Lung (tissue), 10 donors: ENCODE measurements around the gene OPN1MW. TPM values are rescaled to one million over a fixed set of nuclear protein-coding genes. Genes with fewer than 3 reads are reported as not detected.
"Not testable (repeated sequence)": the region's sequence is repeated elsewhere in the genome, so short reads cannot be mapped to it uniquely, and the experiment has no call there.

ENCODE experiments used
- ATAC-seq: fragments of 200-7000 bp; cut with Tn5 transposase; one replicate; pipeline ENCODE4 v1.9.1; 2020; ENCODE audit warnings: moderate number of reproducible peaks; ENCODE audit not compliant: insufficient read depth, low FRiP score
- DNase-seq, 3 donors: peaks; one replicate each; pipeline ENCODE4 v3.0.0-alpha.2; 2013 to 2017
- H3K27ac ChIP-seq, 2 donors: one replicate each; pipeline ENCODE4 v1.5.1; 2013; ENCODE audit warnings: mild to moderate bottlenecking in 2 of 2, moderate library complexity in 2 of 2, control low read depth in 1 of 2, inconsistent platforms in 1 of 2, low read depth in 1 of 2, low read length in 1 of 2
- H3K27me3 ChIP-seq, 3 donors: one replicate each; pipeline ENCODE4 v1.5.1; 2013; ENCODE audit warnings: low read length in 2 of 3; ENCODE audit not compliant: control insufficient read depth in 3 of 3, insufficient read depth in 3 of 3
- H3K36me3 ChIP-seq, 4 donors: one replicate each; pipeline ENCODE4 v1.5.1; 2013; ENCODE audit warnings: low read length in 4 of 4, mild to moderate bottlenecking in 1 of 4, moderate library complexity in 1 of 4; ENCODE audit not compliant: control insufficient read depth in 4 of 4, insufficient read depth in 4 of 4
- H3K4me1 ChIP-seq, 5 donors: one replicate each; pipeline ENCODE4 v1.5.1; 2013; ENCODE audit warnings: low read length in 5 of 5, mild to moderate bottlenecking in 2 of 5, moderate library complexity in 1 of 5; ENCODE audit not compliant: control insufficient read depth in 5 of 5, insufficient read depth in 5 of 5
- H3K4me3 ChIP-seq: one replicate; pipeline ENCODE4 v1.5.1; 2013; ENCODE audit warnings: mild to moderate bottlenecking, control low read depth, moderate library complexity
- H3K9ac ChIP-seq, 2 donors: one replicate each; pipeline ENCODE4 v1.5.1; 2013; ENCODE audit warnings: low read length in 2 of 2, control low read depth in 1 of 2; ENCODE audit not compliant: insufficient read depth in 1 of 2
- H3K9me3 ChIP-seq, 4 donors: one replicate each; pipeline ENCODE4 v1.5.1; 2013; ENCODE audit warnings: low read length in 3 of 4, mild to moderate bottlenecking in 1 of 4, moderate library complexity in 1 of 4; ENCODE audit not compliant: control insufficient read depth in 4 of 4, insufficient read depth in 3 of 4
- WGBS, 2 donors: extraction: QIAGEN DNeasy Blood & Tissue Kit; methylation state at CpG; one replicate each; pipeline ENCODE4 v1.1.7; 2013; 5-methylcytosine and 5-hydroxymethylcytosine counted together
- polyA plus RNA-seq, 2 donors: library from polyadenylated mRNA; stranded (reverse); fragments of 200-250 nt; gene quantifications; one replicate each; pipeline ENCODE4 v1.2.1, GENCODE V29; 2013
- total RNA-seq, 2 donors: library from RNA; depleted of rRNA in 1 of 2; stranded (reverse); fragments of >200 nt in 1 of 2; gene quantifications; one replicate each; pipeline ENCODE4 v1.2.1, GENCODE V29; 2014 to 2021
- donor health status: Bipolar disorder and iron deficiency.
- donor health status: healthy.
- donor health status: DM: yes; HTN: yes; CAD: no.

Gene OPN1MW
- total and polyA plus RNA-seq, 4 donors, result not detected

GRCh38 chrX:154168384-154168783 is 14.0 kb upstream of the OPN1MW start:
- H3K27ac ChIP-seq, ATAC-seq: not testable (repeated sequence)
- no CpG with 5 or more reads among the region's 13 CpGs for WGBS, 2 donors

DNA sequence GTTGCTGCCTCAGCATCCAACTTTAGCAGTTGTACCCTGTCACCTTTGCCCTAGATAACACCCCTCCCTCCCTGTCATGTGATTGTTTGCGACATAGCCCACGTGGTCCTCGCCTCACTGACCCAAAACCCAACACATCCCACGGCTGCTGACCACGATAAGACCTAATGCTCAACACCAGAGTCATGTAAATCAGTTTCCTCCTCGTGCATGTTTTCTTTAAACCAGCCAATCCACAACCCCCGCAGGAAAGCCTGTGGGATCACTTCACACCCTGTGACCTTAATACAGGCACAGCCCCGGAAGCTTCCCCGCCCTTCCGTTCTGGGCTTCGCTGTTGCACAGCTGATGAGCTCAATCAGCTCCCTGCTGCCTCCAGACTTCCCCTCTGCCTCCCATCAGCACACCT is 9.9 kb upstream of the OPN1MW start:
- WGBS, 2 donors, result no CpG with 5 or more reads among the region's 11 CpGs
- H3K9ac ChIP-seq, H3K4me1 ChIP-seq, H3K4me3 ChIP-seq, DNase-seq, H3K9me3 ChIP-seq, H3K27me3 ChIP-seq, H3K27ac ChIP-seq, H3K36me3 ChIP-seq: not testable (repeated sequence)
- ATAC-seq, result peak; percentile 68

More at GRCh38 chrX:154168384-154168783, 14.0 kb upstream of the OPN1MW start:
- not testable (repeated sequence) for DNase-seq, H3K4me3 ChIP-seq, H3K9ac ChIP-seq, H3K9me3 ChIP-seq, H3K4me1 ChIP-seq, H3K36me3 ChIP-seq, H3K27me3 ChIP-seq

GRCh38 chrX:154174356-154174755 is 8.0 kb upstream of the OPN1MW start:
- H3K4me1 ChIP-seq, H3K4me3 ChIP-seq, H3K27ac ChIP-seq, H3K36me3 ChIP-seq, ATAC-seq, H3K9ac ChIP-seq, H3K9me3 ChIP-seq, DNase-seq, H3K27me3 ChIP-seq: not testable (repeated sequence)
- no CpG with 5 or more reads among the region's 10 CpGs for WGBS, 2 donors

DNA sequence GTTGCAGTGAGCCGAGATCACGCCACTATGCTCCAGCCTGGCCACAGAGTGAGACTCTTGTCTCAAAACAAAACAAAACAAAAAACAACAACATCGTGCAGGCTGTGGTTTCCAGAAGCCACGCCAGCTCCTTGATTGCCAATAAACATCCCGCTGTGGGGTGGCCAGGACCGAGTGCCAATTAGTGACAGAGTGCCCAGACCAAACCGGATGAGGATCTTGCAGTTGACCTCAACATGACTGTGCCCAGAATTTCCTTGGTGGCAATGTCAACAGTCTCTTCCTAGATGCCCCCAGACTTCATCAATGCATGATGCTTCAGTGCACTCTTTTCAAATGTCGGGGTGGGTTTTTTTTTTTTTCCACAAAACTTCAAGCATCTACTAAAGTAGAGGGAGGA is 1.4 kb downstream of the OPN1MW start:
- not testable (repeated sequence) for H3K27ac ChIP-seq, ATAC-seq, H3K4me3 ChIP-seq, H3K27me3 ChIP-seq, DNase-seq, H3K9ac ChIP-seq, H3K36me3 ChIP-seq, H3K4me1 ChIP-seq, H3K9me3 ChIP-seq
- WGBS, 2 donors, result no CpG with 5 or more reads among the region's 8 CpGs

GRCh38 chrX:154192846-154193245 is 10.4 kb downstream of the OPN1MW start:
- WGBS, 2 donors, result no CpG with 5 or more reads among the region's 8 CpGs
- not testable (repeated sequence) for ATAC-seq

GRCh38 chrX:154194316-154194715 is 11.9 kb downstream of the OPN1MW start:
- H3K36me3 ChIP-seq, H3K4me3 ChIP-seq, ATAC-seq, H3K27me3 ChIP-seq, H3K27ac ChIP-seq, H3K9ac ChIP-seq, H3K4me1 ChIP-seq, DNase-seq, H3K9me3 ChIP-seq: not testable (repeated sequence)
- WGBS, 2 donors, result no CpG with 5 or more reads among the region's 2 CpGs

More at GRCh38 chrX:154192846-154193245, 10.4 kb downstream of the OPN1MW start:
- not testable (repeated sequence) for H3K27me3 ChIP-seq, H3K4me3 ChIP-seq, H3K27ac ChIP-seq, H3K9ac ChIP-seq, H3K4me1 ChIP-seq, H3K36me3 ChIP-seq, DNase-seq, H3K9me3 ChIP-seq

GRCh38 chrX:154196466-154196865 is 14.1 kb downstream of the OPN1MW start:
- ATAC-seq, H3K9ac ChIP-seq, H3K9me3 ChIP-seq, H3K4me1 ChIP-seq, H3K4me3 ChIP-seq, H3K27ac ChIP-seq, H3K36me3 ChIP-seq, H3K27me3 ChIP-seq, DNase-seq: not testable (repeated sequence)
- no CpG with 5 or more reads among the region's 15 CpGs for WGBS, 2 donors

DNA sequence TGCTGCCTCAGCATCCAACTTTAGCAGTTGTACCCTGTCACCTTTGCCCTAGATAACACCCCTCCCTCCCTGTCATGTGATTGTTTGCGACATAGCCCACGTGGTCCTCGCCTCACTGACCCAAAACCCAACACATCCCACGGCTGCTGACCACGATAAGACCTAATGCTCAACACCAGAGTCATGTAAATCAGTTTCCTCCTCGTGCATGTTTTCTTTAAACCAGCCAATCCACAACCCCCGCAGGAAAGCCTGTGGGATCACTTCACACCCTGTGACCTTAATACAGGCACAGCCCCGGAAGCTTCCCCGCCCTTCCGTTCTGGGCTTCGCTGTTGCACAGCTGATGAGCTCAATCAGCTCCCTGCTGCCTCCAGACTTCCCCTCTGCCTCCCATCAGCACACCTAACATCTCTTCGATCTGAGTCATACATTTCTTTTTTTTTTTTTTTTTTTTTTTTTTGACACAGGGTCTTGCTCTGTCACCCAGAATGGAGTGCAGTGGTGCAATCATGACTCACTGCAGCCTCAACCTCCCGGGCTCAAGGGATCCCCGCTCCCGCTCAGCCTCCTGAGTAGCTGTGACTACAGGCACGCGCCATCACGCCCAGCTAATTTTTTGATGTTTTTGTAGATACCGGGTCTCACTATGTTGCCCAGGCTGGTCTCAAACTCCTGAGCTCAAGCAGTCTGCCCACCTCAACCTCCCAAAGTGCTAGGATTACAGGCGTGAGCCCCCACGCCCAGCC is 27.4 kb downstream of the OPN1MW start:
- H3K36me3 ChIP-seq, H3K9me3 ChIP-seq, H3K4me3 ChIP-seq, H3K27me3 ChIP-seq, H3K27ac ChIP-seq, DNase-seq, H3K4me1 ChIP-seq, H3K9ac ChIP-seq: not testable (repeated sequence)
- peak; percentile 83 for ATAC-seq
- no CpG with 5 or more reads among the region's 21 CpGs for WGBS, 2 donors
